ENCODE data around the gene FAM81A. TPM values are rescaled to one million over a fixed set of nuclear protein-coding genes. Genes with fewer than 3 reads are reported as not detected.

FAM81A gene
- polyA plus RNA-seq, 1 donor (not counting 4 experiments of a cell fraction or from before 2014, with no cell fraction given): 0.84 TPM

- no peak for DNase-seq (ENCODE audit: low read depth, low spot score)
Measured at GRCh38 chr15:59406446-59406845, 31.5 kb upstream of the FAM81A start.

DNA sequence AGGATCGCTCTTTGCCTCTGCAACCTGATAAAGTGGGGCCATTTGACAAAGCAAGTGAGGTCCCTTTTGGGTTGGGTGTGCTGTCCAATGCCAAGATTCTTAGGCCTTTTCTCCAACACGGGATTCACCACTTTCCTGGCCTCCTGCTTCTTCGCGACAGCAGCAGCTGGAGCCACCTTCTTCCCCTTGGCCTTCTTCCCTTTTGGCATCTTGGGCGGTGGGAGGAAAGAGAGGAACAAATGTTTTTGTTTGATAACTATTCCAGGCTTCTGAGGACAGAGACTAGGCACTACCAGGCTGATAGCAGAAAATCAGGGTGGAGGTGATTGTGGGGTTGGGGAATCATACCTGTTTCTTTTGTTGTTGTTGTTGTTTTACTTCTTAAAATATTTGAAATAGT is 30.0 kb upstream of the FAM81A start:
- Histone ChIP-seq H3K9me1 (ENCODE audit: control insufficient read depth, extremely low read depth, insufficient read depth, low read length) (no peaks in the 10 kb centered on the region), H3K9me3 (ENCODE audit: control insufficient read depth, low read depth, low read length) (no peaks in the 10 kb centered on the region), H3K27me3 (ENCODE audit: control insufficient read depth, extremely low read depth, insufficient read depth, low read length) (no peaks in the 10 kb centered on the region), H2AFZ (ENCODE audit: control insufficient read depth, low read length) (no peak overlapping the region), H4K20me1 (ENCODE audit: control insufficient read depth, extremely low read depth, insufficient read depth, low read length) (no peaks in the 10 kb centered on the region), H3K79me2 (ENCODE audit: control insufficient read depth, insufficient read depth, low read length) (no peaks in the 10 kb centered on the region), H3K27ac (ENCODE audit: control insufficient read depth, insufficient read depth, low read length) (no peak overlapping the region), H3K9ac (ENCODE audit: control insufficient read depth, extremely low read depth, insufficient read depth, low read length) (no peak overlapping the region), H3K4me2 (ENCODE audit: control insufficient read depth, extremely low read depth, insufficient read depth, low read depth, low read length) (no peak overlapping the region), H3K4me3 (ENCODE audit: control insufficient read depth in 2 of 3, extremely low read depth in 1 of 3, insufficient read depth in 2 of 3, low read depth in 1 of 3, low read length in 3 of 3) (no peak overlapping the region), H3K36me3 (ENCODE audit: control insufficient read depth in 2 of 2, extremely low read depth in 1 of 2, insufficient read depth in 2 of 2, low read length in 2 of 2) (no peaks in the 10 kb centered on the region), H3K4me1 (ENCODE audit: control insufficient read depth, extremely low read depth, insufficient read depth, low read length) (no peaks in the 10 kb centered on the region)
- dilution Hi-C loops (cut with MboI; ENCODE audit: extremely low pct_ligation_motif_present, low sequenced_read_pairs): no loop called here
- DNase-seq (ENCODE audit: low read depth, low spot score) (no peak), FAIRE-seq (no peak)
- TF ChIP-seq EZH2 (IDR thresholded peaks at IDR 0.05; ENCODE audit: low read length) (no peak), CTCF (optimal IDR thresholded peaks at IDR 0.05 in 1 of 3, IDR thresholded peaks at IDR 0.05 in 1 of 3, conservative IDR thresholded peaks at IDR 0.05 in 1 of 3; ENCODE audit: extremely low read depth in 1 of 3, insufficient read depth in 2 of 3, low read length in 3 of 3) (no peak)

More at GRCh38 chr15:59406446-59406845, 31.5 kb upstream of the FAM81A start:
- FAIRE-seq: no peak
- no peaks in the 10 kb centered on the region for H3K4me1 ChIP-seq (ENCODE audit: control insufficient read depth, extremely low read depth, insufficient read depth, low read length)
- no peaks in the 10 kb centered on the region for H3K9me3 ChIP-seq (ENCODE audit: control insufficient read depth, low read depth, low read length)
- dilution Hi-C loops (cut with MboI; ENCODE audit: extremely low pct_ligation_motif_present, low sequenced_read_pairs): no loop called here
- H3K27me3 ChIP-seq (ENCODE audit: control insufficient read depth, extremely low read depth, insufficient read depth, low read length): no peaks in the 10 kb centered on the region
- H3K9me1 ChIP-seq (ENCODE audit: control insufficient read depth, extremely low read depth, insufficient read depth, low read length): no peaks in the 10 kb centered on the region
- no peaks in the 10 kb centered on the region for H3K36me3 ChIP-seq (ENCODE audit: control insufficient read depth in 2 of 2, extremely low read depth in 1 of 2, insufficient read depth in 2 of 2, low read length in 2 of 2)
- no peak overlapping the region for H3K27ac ChIP-seq (ENCODE audit: control insufficient read depth, insufficient read depth, low read length)
- no peaks in the 10 kb centered on the region for H4K20me1 ChIP-seq (ENCODE audit: control insufficient read depth, extremely low read depth, insufficient read depth, low read length)
- H2AFZ ChIP-seq (ENCODE audit: control insufficient read depth, low read length): no peak overlapping the region
- H3K9ac ChIP-seq (ENCODE audit: control insufficient read depth, extremely low read depth, insufficient read depth, low read length): no peak overlapping the region
- no peak overlapping the region for H3K4me3 ChIP-seq (ENCODE audit: control insufficient read depth in 2 of 3, extremely low read depth in 1 of 3, insufficient read depth in 2 of 3, low read depth in 1 of 3, low read length in 3 of 3)
- no peak overlapping the region for H3K4me2 ChIP-seq (ENCODE audit: control insufficient read depth, extremely low read depth, insufficient read depth, low read depth, low read length)
- no peaks in the 10 kb centered on the region for H3K79me2 ChIP-seq (ENCODE audit: control insufficient read depth, insufficient read depth, low read length)
- TF ChIP-seq EZH2 (IDR thresholded peaks at IDR 0.05; ENCODE audit: low read length): no peak
- TF ChIP-seq CTCF (optimal IDR thresholded peaks at IDR 0.05 in 1 of 3, IDR thresholded peaks at IDR 0.05 in 1 of 3, conservative IDR thresholded peaks at IDR 0.05 in 1 of 3; ENCODE audit: extremely low read depth in 1 of 3, insufficient read depth in 2 of 3, low read length in 3 of 3): no peak
